MM.1S (cell line): ENCODE data around the gene RBBP9.

Source experiments
- EZH2 ChIP-seq: fragments of 300-600 bp; sonication (generic); optimal IDR thresholded peaks from 2 replicates; pipeline ENCODE3; 2017; ENCODE audit warnings: low read depth, mild to moderate bottlenecking, antibody characterized with exemption, low read length, mixed read lengths
- EZH2phosphoT487 ChIP-seq: fragments of 300-600 bp; sonication (generic); IDR thresholded peaks from 2 replicates; pipeline ENCODE4 v1.6.1; 2018; ENCODE audit warnings: antibody characterized with exemption, low read length
- TF ChIP-seq, protein P1 (sequence below): fragments of 300-600 bp; sonication (generic); IDR thresholded peaks from 2 replicates; pipeline ENCODE4 v1.5.1; 2016; ENCODE audit warnings: antibody characterized with exemption, low read length, mixed read lengths

DNA sequence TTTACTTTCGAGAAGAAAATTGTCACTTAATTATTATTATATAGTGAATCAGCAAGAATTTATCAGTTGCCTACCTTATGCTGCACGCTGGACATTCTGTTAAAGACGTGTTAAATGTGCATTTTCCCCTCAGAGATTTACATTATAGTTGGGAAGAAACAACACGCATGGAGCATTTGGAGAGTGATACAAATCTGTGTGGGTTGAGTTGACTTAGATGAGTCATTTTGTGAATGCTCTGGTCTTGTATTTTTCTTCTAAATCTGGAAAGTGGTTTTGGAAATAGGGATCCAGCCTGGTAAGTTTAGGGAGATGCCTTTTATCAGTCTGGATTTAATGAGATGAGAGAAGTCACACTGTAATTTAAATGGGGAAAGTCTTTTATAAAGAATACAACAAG lies 46.2 kb upstream of the RBBP9 start:
- TF ChIP-seq, protein P1, sequence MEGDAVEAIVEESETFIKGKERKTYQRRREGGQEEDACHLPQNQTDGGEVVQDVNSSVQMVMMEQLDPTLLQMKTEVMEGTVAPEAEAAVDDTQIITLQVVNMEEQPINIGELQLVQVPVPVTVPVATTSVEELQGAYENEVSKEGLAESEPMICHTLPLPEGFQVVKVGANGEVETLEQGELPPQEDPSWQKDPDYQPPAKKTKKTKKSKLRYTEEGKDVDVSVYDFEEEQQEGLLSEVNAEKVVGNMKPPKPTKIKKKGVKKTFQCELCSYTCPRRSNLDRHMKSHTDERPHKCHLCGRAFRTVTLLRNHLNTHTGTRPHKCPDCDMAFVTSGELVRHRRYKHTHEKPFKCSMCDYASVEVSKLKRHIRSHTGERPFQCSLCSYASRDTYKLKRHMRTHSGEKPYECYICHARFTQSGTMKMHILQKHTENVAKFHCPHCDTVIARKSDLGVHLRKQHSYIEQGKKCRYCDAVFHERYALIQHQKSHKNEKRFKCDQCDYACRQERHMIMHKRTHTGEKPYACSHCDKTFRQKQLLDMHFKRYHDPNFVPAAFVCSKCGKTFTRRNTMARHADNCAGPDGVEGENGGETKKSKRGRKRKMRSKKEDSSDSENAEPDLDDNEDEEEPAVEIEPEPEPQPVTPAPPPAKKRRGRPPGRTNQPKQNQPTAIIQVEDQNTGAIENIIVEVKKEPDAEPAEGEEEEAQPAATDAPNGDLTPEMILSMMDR, result no peak
- TF ChIP-seq EZH2phosphoT487 (no peak), EZH2 (no peak)
